A549 (cell line): ENCODE results near the gene TMEM119. TPM values are rescaled to one million over a fixed set of nuclear protein-coding genes. Genes with fewer than 3 reads are reported as not detected.
"Not testable (repeated sequence)": the region's sequence is repeated elsewhere in the genome, so short reads cannot be mapped to it uniquely, and the experiment has no call there.

Experiments
- ATAC-seq, 2 experiments: fragments of 200-7000 bp in 1 of 2; fragments of >200 bp in 1 of 2; cut with Nextera tagmentation in 1 of 2; cut with Tn5 transposase in 1 of 2; 3 replicates each; pipeline versions ENCODE4 v1.8.0 to v1.9.1; 2018 to 2020; ENCODE audit warnings: mild to moderate bottlenecking in 1 of 2, moderate library complexity in 1 of 2
- CTCF ChIA-PET: fragments of 300-600 bp; sonication (Branson Sonifier 250); formaldehyde crosslinking; extraction: SDS; loops from one replicate; lab custom pipeline; 2021; ENCODE audit warnings: antibody characterized with exemption, inconsistent platforms; lab: Yijun Ruan, JAX
- POLR2A ChIA-PET: fragments of 350-600 bp; formaldehyde crosslinking; extraction: SDS; loops from one replicate; lab custom pipeline; 2021; ENCODE audit warnings: antibody characterized with exemption, inconsistent platforms; lab: Yijun Ruan, JAX
- DNase-seq, 2 experiments: peaks; one replicate each; pipeline versions ENCODE4 v3.0.0 to v3.0.0-alpha.2; 2011 to 2016; ENCODE audit warnings: low read depth in 1 of 2, low spot score in 1 of 2
- FAIRE-seq: peaks from 2 replicates; lab custom pipeline; 2011; peaks lifted over from hg19 to GRCh38; lab: Jason Lieb, UNC
- H3K27ac ChIP-seq, 2 experiments: fragments of >200 bp; sonication (Bioruptor Twin); formaldehyde crosslinking; 3 replicates each; pipeline ENCODE4 v1.5.1; 2016 to 2017
- H3K4me1 ChIP-seq: fragments of >200 bp; sonication (Bioruptor Twin); formaldehyde crosslinking; 3 replicates; pipeline ENCODE4 v1.6.1; 2016
- H3K4me2 ChIP-seq: fragments of >200 bp; sonication (Bioruptor Twin); formaldehyde crosslinking; 3 replicates; pipeline ENCODE4 v1.6.1; 2016
- H3K4me3 ChIP-seq: fragments of >200 bp; sonication (Bioruptor Twin); formaldehyde crosslinking; 3 replicates; pipeline ENCODE4 v1.5.1; 2016
- H3K9me3 ChIP-seq: fragments of >200 bp; sonication (Bioruptor Twin); formaldehyde crosslinking; 3 replicates; pipeline ENCODE4 v1.6.1; 2016
- CHD2 ChIP-seq: fragments of 150-350 bp; IDR thresholded peaks from 2 replicates; pipeline ENCODE4 v1.6.1; 2014; ENCODE audit warnings: low read length; ENCODE audit not compliant: partially characterized antibody
- CHD4 ChIP-seq: fragments of 200-600 bp; sonication (generic); IDR thresholded peaks from 2 replicates; pipeline ENCODE4 v1.6.1; 2016; ENCODE audit warnings: antibody characterized with exemption, mild to moderate bottlenecking, borderline replicate concordance
- EHF ChIP-seq: fragments of 250-450 bp; sonication (Bioruptor Pico); IDR thresholded peaks from 2 replicates; pipeline ENCODE4 v1.5.0; 2020; ENCODE audit warnings: mild to moderate bottlenecking
- ESRRA ChIP-seq: fragments of 150-350 bp; IDR thresholded peaks from 2 replicates; pipeline ENCODE4 v1.6.1; 2014; ENCODE audit warnings: mild to moderate bottlenecking, low read length, borderline replicate concordance
- FOSL2 ChIP-seq, 2 experiments: fragments of 450-650 bp in 1 of 2; fragments of >200 bp in 1 of 2; sonication (Bioruptor Twin) in 1 of 2; formaldehyde crosslinking; IDR thresholded peaks; 2 replicates each; pipeline versions ENCODE4 v1.5.0 to v1.6.1; 2016 to 2020; ENCODE audit warnings: mild to moderate bottlenecking in 1 of 2, moderate library complexity in 1 of 2
- FOXS1 ChIP-seq: fragments of 250-450 bp; sonication (Bioruptor Pico); IDR thresholded peaks from 2 replicates; pipeline ENCODE4 v1.5.0; 2020; ENCODE audit warnings: mild to moderate bottlenecking, moderate library complexity
- HDAC2 ChIP-seq: fragments of 200-600 bp; sonication (generic); IDR thresholded peaks from 2 replicates; pipeline ENCODE4 v1.6.1; 2016
- HOXA7 ChIP-seq: fragments of 250-450 bp; sonication (Bioruptor Pico); IDR thresholded peaks from 2 replicates; pipeline ENCODE4 v1.5.0; 2020; ENCODE audit warnings: mild to moderate bottlenecking, moderate library complexity
- JUNB ChIP-seq: fragments of >200 bp; sonication (Bioruptor Twin); formaldehyde crosslinking; IDR thresholded peaks from 2 replicates; pipeline ENCODE4 v1.6.1; 2016
- MAFK ChIP-seq: fragments of 450-650 bp; IDR thresholded peaks from 2 replicates; pipeline ENCODE4 v1.6.1; 2014; ENCODE audit not compliant: partially characterized antibody
- MAZ ChIP-seq: fragments of 150-350 bp; IDR thresholded peaks from 2 replicates; pipeline ENCODE4 v1.6.1; 2014; ENCODE audit warnings: antibody characterized with exemption, low read depth, low read length, borderline replicate concordance
- NFE2L2 ChIP-seq: fragments of 150-350 bp; conservative IDR thresholded peaks from 2 replicates; pipeline ENCODE4 v1.6.1; 2014; ENCODE audit warnings: low read length
- NPAS2 ChIP-seq: fragments of 250-450 bp; sonication (Bioruptor Pico); IDR thresholded peaks from 2 replicates; pipeline ENCODE4 v1.8.0; 2022; ENCODE audit warnings: mild to moderate bottlenecking, moderate library complexity, borderline replicate concordance
- NR3C1 ChIP-seq: fragments of >200 bp; sonication (Bioruptor Twin); formaldehyde crosslinking; IDR thresholded peaks from 3 replicates; pipeline ENCODE4 v1.6.1; 2017
- RARB ChIP-seq: fragments of 250-450 bp; sonication (Bioruptor Pico); IDR thresholded peaks from 2 replicates; pipeline ENCODE4 v1.8.0; 2021; ENCODE audit warnings: mild to moderate bottlenecking, moderate library complexity
- RFX5 ChIP-seq: fragments of 450-650 bp; IDR thresholded peaks from 2 replicates; pipeline ENCODE4 v1.7.1; 2014; ENCODE audit warnings: antibody characterized with exemption, mild to moderate bottlenecking, moderate library complexity
- SREBF2 ChIP-seq: fragments of 450-650 bp; IDR thresholded peaks from 2 replicates; pipeline ENCODE4 v1.6.1; 2014; ENCODE audit warnings: mild to moderate bottlenecking, moderate library complexity
- TP53 ChIP-seq: fragments of 250-450 bp; sonication (Bioruptor Pico); IDR thresholded peaks from 2 replicates; pipeline ENCODE4 v1.5.0; 2021; ENCODE audit warnings: mild to moderate bottlenecking, moderate library complexity
- ZC3H11A ChIP-seq: fragments of 450-650 bp; IDR thresholded peaks from 2 replicates; pipeline ENCODE4 v1.6.1; 2014; ENCODE audit warnings: antibody characterized with exemption, mild to moderate bottlenecking
- ZFP36 ChIP-seq: fragments of 450-650 bp; IDR thresholded peaks from 2 replicates; pipeline ENCODE4 v1.6.1; 2014; ENCODE audit warnings: borderline replicate concordance; ENCODE audit not compliant: partially characterized antibody
- ZNF302 ChIP-seq: fragments of 250-450 bp; sonication (Bioruptor Pico); IDR thresholded peaks from 2 replicates; pipeline ENCODE4 v1.9.0; 2021; ENCODE audit warnings: inconsistent platforms, mild to moderate bottlenecking, moderate library complexity
- WGBS: methylation state at CpG from one replicate; pipeline ENCODE4 v1.1.6; 2017; ENCODE audit errors: missing lambda C conversion rate; 5-methylcytosine and 5-hydroxymethylcytosine counted together
- polyA plus RNA-seq, 4 experiments: library from polyadenylated mRNA; depleted of rRNA in 3 of 4; stranded (reverse); fragments of >200 nt; fragmentation: RNase III in 1 of 4; extraction: RNeasy Plus Mini Kit Qiagen cat#74134 plus additional on column Dnase treatment in 1 of 4; gene quantifications; 2 replicates in 3 of 4; 3 replicates in 1 of 4; pipeline ENCODE4 v1.2.3, GENCODE V29; 2011 to 2017
- TF ChIP-seq, protein P1 (sequence below): fragments of >200 bp; sonication (Bioruptor Twin); formaldehyde crosslinking; IDR thresholded peaks from 3 replicates; pipeline ENCODE4 v1.5.1; 2016
- TF ChIP-seq, protein P2 (sequence below): fragments of >200 bp; sonication (Bioruptor Twin); formaldehyde crosslinking; IDR thresholded peaks from 3 replicates; pipeline ENCODE4 v1.6.1; 2016
- TF ChIP-seq, protein P3 (sequence below): fragments of 200-600 bp; sonication (generic); IDR thresholded peaks from 2 replicates; pipeline ENCODE4 v1.6.1; 2016; ENCODE audit warnings: antibody characterized with exemption, mild to moderate bottlenecking, moderate library complexity

TMEM119 gene
- polyA plus RNA-seq, 2 of the 4 experiments (the other 2 are of a cell fraction), result not detected

DNA sequence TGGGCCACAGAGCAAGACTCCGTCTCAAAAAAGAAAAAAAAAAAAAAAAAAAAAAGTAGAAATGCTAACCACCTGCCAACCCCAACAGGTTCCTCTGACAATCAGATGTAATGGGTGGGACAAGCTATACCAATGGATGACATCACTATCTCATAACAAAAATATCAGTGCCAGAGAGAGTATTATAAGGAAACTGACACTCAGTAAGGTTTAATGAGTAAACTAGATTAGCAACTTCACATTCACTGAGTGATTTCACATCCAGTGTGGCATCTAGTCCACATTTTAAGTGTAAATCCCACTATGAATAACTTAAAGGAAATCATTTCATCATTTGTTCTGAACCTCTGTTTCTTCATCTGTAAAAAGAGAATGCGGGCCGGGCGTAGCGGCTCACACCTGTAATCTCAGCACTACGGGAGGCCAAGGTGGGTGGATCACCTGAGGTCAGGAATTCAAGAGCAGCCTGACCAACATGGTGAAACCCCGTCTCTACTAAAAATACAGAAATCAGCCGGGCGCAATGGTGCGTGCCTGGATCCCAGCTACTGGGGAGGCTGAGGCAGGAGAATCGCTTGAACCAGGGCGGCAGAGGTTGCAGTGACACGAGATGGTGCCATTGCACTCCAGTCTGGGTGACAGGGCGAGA lies 38.8 kb downstream of the TMEM119 start:
- CTCF ChIA-PET, result interaction anchor here (0.6 to 22.8 kb wide), 5 partner anchors 10 to 312 kb away, joined by 3 to 533 read pairs (median 4); no protein-coding TSS in a partner anchor
- peaks cover 18% of the 10 kb centered on the region for H3K4me1 ChIP-seq
- H3K9me3 ChIP-seq, result no peaks in the 10 kb centered on the region
- DNase-seq, result no peak
- no peak overlapping the region; the same call in 2 of the 3 replicates for H3K4me3 ChIP-seq
- ATAC-seq, result no peak
- POLR2A ChIA-PET, result interaction anchor here (0.6 to 0.7 kb wide), 2 partner anchors 495 to 569 kb away, joined by 3 to 8 read pairs; no protein-coding TSS in a partner anchor
- no peak overlapping the region for H3K27ac ChIP-seq
- 87% methylated on average over 14 of the region's 14 CpGs for WGBS
- no peak for FAIRE-seq
- peak overlapping the region; percentile 89 for H3K4me2 ChIP-seq
- TF ChIP-seq EHF (CRISPR knock-in tag), result no peak
- no peak for TF ChIP-seq ESRRA
- no peak for TF ChIP-seq FOXS1 (CRISPR knock-in tag)
- TF ChIP-seq NR3C1, result no peak
- no peak for TF ChIP-seq NPAS2 (CRISPR knock-in tag)
- TF ChIP-seq, protein P1, sequence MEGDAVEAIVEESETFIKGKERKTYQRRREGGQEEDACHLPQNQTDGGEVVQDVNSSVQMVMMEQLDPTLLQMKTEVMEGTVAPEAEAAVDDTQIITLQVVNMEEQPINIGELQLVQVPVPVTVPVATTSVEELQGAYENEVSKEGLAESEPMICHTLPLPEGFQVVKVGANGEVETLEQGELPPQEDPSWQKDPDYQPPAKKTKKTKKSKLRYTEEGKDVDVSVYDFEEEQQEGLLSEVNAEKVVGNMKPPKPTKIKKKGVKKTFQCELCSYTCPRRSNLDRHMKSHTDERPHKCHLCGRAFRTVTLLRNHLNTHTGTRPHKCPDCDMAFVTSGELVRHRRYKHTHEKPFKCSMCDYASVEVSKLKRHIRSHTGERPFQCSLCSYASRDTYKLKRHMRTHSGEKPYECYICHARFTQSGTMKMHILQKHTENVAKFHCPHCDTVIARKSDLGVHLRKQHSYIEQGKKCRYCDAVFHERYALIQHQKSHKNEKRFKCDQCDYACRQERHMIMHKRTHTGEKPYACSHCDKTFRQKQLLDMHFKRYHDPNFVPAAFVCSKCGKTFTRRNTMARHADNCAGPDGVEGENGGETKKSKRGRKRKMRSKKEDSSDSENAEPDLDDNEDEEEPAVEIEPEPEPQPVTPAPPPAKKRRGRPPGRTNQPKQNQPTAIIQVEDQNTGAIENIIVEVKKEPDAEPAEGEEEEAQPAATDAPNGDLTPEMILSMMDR, result no peak
- no peak for TF ChIP-seq MAZ
- TF ChIP-seq, protein P2, sequence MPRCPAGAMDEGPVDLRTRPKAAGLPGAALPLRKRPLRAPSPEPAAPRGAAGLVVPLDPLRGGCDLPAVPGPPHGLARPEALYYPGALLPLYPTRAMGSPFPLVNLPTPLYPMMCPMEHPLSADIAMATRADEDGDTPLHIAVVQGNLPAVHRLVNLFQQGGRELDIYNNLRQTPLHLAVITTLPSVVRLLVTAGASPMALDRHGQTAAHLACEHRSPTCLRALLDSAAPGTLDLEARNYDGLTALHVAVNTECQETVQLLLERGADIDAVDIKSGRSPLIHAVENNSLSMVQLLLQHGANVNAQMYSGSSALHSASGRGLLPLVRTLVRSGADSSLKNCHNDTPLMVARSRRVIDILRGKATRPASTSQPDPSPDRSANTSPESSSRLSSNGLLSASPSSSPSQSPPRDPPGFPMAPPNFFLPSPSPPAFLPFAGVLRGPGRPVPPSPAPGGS, result no peak
- TF ChIP-seq CHD2, result no peak
- TF ChIP-seq RFX5, result no peak
- TF ChIP-seq NFE2L2, result no peak
- TF ChIP-seq CHD4, result no peak
- TF ChIP-seq TP53 (CRISPR knock-in tag), result no peak
- no peak for TF ChIP-seq HDAC2
- no peak for TF ChIP-seq FOSL2 (IDR thresholded peaks at IDR 0.05)
- TF ChIP-seq FOSL2 (CRISPR knock-in tag; IDR thresholded peaks at IDR 0.05), result no peak
- no peak for TF ChIP-seq ZNF302 (CRISPR knock-in tag)

DNA sequence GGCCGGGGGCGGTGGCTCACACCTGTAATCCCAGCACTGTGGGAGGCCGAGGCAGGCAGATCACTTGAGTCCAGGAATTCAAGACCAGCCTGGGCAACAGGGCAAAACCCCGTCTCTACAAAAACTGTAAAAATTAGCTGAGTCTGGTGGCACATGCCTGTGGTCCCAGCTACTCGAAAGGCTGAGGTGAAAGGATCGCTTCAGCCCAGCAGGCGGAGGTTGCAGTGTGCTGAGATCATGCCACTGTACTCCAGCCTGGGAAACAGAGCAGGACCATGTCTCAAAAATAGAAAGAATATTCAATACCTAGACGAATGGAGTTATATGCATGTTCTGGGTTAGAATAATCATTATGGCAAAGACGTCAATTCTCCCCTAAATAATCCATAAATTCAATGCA lies 42.5 kb downstream of the TMEM119 start:
- H3K9me3 ChIP-seq, DNase-seq, H3K27ac ChIP-seq, H3K4me3 ChIP-seq, POLR2A ChIA-PET, ATAC-seq, FAIRE-seq, H3K4me2 ChIP-seq: not testable (repeated sequence)
- 86% methylated on average over 9 of the region's 9 CpGs for WGBS
- CTCF ChIA-PET, result interaction anchor here (1.4 kb wide), 1 partner anchor 248 kb away, joined by 3 read pairs; no protein-coding TSS in a partner anchor
- H3K4me1 ChIP-seq, result peaks cover 13% of the 10 kb centered on the region; the same call in 2 of the 3 replicates

DNA sequence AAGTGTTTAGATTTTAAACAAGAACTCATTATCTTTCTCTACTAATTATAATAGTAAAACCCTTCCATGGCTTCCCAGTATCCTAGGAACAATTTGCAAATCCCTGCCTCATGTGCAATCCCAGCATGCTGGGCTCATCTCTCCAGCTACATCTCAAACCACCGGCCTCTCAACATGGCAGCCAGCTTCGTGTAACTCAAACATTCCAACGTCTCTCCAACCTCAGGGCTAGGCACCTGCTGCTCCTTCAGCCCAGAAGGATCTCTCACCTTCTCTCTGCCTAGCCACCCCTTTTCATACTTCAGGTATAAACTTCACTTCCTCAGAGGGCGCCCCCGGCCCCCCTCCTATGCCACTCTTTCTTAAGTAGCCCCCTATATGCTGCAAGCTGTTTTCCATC lies 44.1 kb downstream of the TMEM119 start:
- WGBS, result 94% methylated on average over 4 of the region's 5 CpGs
- TF ChIP-seq ZNF302 (CRISPR knock-in tag) (no peak), ZFP36 (no peak), MAFK (no peak), RFX5 (no peak), SREBF2 (no peak), JUNB (no peak), MAZ (no peak), TP53 (CRISPR knock-in tag) (no peak), RARB (CRISPR knock-in tag) (no peak), NR3C1 (no peak), HOXA7 (CRISPR knock-in tag) (no peak), ZC3H11A (no peak)
- TF ChIP-seq, protein P3, sequence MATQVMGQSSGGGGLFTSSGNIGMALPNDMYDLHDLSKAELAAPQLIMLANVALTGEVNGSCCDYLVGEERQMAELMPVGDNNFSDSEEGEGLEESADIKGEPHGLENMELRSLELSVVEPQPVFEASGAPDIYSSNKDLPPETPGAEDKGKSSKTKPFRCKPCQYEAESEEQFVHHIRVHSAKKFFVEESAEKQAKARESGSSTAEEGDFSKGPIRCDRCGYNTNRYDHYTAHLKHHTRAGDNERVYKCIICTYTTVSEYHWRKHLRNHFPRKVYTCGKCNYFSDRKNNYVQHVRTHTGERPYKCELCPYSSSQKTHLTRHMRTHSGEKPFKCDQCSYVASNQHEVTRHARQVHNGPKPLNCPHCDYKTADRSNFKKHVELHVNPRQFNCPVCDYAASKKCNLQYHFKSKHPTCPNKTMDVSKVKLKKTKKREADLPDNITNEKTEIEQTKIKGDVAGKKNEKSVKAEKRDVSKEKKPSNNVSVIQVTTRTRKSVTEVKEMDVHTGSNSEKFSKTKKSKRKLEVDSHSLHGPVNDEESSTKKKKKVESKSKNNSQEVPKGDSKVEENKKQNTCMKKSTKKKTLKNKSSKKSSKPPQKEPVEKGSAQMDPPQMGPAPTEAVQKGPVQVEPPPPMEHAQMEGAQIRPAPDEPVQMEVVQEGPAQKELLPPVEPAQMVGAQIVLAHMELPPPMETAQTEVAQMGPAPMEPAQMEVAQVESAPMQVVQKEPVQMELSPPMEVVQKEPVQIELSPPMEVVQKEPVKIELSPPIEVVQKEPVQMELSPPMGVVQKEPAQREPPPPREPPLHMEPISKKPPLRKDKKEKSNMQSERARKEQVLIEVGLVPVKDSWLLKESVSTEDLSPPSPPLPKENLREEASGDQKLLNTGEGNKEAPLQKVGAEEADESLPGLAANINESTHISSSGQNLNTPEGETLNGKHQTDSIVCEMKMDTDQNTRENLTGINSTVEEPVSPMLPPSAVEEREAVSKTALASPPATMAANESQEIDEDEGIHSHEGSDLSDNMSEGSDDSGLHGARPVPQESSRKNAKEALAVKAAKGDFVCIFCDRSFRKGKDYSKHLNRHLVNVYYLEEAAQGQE, result no peak
- TF ChIP-seq, protein P1, result no peak

More for the DNA sequence above, 44.1 kb downstream of the TMEM119 start:
- ATAC-seq (no peak), DNase-seq (no peak), FAIRE-seq (no peak)
- peaks cover 3% of the 10 kb centered on the region; the same call in 1 of the 3 replicates for H3K4me1 ChIP-seq
- ChIA-PET CTCF (interaction anchor here (1.3 to 1.7 kb wide), 2 partner anchors 30 to 64 kb away, joined by 3 to 4 read pairs; no protein-coding TSS in a partner anchor), POLR2A (no interaction called here)
- no peaks in the 10 kb centered on the region for H3K9me3 ChIP-seq
- no peak overlapping the region for H3K4me2 ChIP-seq
- no peak overlapping the region for H3K4me3 ChIP-seq
- H3K27ac ChIP-seq, result no peak overlapping the region
